ENCODE measurements around the gene MIOS. TPM values are rescaled to one million over a fixed set of nuclear protein-coding genes. Genes with fewer than 3 reads are reported as not detected.
"Not testable (repeated sequence)": the region's sequence is repeated elsewhere in the genome, so short reads cannot be mapped to it uniquely, and the experiment has no call there.

The MIOS gene
- total RNA-seq, 1 donor from 2014 or later: 24.9 TPM

DNA sequence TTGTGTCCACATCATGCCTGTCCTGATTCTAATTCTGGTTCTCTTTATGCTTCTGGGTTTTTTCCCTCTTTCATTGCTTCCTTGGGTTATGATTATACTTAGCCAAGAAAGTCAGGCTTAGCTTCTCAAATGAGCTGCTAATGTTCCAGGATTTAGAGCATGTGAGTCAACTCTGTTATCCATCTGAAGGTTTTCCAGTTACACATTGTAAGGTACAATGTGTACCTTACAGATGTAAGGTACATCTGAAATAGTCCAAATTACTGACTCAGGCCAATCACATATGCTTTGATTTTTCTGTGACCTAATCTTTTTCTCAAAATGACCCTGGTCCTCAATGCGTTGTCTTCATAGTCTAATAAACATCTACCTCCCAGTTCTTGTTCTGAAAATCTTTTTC lies 13.3 kb upstream of the MIOS start:
- intact Hi-C loops (cut with DNase I): no loop called here
- no peak for DNase-seq (ENCODE audit: low spot score)

DNA sequence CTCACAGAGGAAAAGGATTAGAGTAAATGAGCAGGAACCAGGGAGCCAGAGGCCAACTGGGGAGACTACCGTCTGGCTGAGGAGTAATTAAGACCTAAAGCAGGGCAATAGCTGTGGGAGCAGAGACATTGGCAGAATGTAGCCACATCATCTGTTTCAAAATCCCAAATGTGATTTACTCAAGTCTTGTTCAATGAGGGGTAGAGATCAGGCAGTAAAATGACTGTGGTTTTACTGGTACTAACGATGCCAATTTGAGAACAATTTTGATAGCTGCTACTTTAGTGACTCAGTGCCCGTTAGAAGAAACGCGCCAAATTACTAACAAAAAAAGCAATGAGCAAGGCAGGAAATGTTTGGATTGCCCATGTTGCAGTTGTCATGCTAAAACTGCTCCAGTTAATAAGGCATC lies 12.7 kb upstream of the MIOS start:
- intact Hi-C loops (cut with DNase I): no loop called here
- DNase-seq (ENCODE audit: low spot score): no peak

DNA sequence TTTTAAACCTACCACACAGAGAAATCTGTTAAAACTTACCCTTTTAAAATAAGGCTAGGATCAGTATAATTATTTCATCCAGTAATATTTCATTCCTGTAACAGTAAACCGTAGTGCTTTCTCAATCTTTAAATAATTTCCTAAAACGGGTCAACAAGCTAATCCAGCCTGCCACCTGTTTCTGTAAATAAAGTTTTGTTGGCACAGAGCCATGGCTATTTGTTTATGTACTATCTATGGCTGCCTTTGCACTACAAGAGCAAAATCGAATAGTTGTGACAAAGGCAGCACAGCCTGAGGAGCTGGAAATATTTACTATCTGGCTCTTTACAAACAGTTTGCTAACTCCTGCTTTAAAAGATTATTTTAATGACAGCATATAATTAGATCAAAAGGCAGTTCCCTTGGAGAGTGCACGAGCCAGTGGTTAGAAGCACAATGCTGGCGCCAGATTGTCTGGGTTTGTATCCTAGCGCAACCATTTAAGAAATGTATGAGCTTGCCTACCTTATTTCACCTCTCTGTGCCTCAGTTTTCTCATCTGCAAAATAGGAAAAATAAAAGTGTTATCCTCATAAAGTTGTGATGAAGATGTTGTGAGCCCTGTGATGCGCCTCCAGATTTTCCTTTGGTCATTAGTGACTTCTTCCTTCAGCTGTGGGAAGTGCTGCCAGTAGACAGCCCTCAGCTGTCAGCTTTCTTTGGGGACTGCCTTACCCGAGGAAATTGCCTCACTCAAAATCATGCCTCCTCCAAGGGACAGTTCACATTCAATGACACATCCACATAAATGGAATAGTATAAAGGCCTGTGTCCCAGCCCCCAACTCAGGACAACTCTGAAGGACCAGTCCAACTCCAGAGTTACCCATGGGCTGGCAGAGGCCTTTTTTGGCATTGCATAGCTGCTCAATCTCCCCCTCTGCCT lies 11.8 kb upstream of the MIOS start:
- intact Hi-C loops (cut with DNase I): no loop called here
- no peak for DNase-seq (ENCODE audit: low spot score)

DNA sequence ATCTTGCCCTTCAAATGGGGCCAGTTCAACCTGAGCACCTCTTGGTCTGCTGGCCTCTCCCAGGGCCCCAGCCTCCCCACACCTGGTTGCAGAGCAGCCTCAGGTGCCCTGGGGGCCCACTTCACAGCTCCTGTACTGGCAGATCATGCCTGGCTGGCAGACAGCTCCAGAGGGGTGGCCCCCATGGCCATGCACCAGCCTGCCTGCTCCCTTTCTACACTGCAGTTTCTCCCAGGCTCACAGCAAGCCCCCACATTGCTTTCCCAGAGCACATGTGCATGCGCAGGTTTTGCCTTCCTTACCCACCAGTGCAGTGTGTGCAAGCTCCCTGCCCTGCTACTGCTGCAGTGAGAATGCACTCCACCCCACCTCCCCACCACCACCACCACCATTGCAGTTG lies 9.8 kb upstream of the MIOS start:
- no peak for DNase-seq (ENCODE audit: low spot score)
- intact Hi-C loops (cut with DNase I): no loop called here

DNA sequence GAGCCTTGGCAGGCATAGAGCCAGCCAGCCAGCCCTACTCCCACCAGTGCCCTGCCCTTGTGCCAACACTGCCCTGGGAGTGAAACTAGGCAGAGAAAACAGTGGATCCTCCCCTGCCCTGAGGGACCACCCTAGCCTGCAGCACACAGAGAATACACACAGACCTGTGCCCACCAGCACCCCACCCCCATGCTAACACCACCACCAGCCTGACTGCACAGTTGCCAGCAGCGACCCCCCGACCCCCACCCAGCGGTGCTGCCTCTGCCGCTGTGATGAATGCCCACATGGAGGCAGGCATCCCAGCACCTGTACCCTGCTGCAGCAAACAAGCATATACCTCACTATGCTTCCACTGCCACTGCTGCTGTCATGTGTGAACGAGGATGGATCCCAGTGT lies 9.4 kb upstream of the MIOS start:
- intact Hi-C loops (cut with DNase I): no loop called here
- no peak for DNase-seq (ENCODE audit: low spot score)

DNA sequence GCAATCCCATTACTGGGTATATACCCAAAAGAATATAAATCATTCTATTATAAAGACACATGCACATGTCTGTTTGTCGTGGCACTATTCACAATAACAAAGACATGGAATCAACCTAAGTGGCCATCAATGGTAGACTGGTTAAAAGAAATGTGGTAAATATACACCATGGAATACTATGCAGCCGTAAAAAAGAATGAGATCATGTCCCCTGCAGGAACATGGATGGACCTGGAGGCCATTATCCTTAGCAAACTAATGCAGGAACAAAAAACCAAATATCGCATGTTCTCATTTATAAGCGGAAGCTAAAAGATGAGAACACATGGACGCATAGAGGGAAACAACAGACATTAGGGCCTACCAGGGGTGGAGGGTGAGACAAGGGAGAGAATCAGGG lies 5.1 kb upstream of the MIOS start:
- DNase-seq (ENCODE audit: low spot score); intact Hi-C loops (cut with DNase I): not testable (repeated sequence)

DNA sequence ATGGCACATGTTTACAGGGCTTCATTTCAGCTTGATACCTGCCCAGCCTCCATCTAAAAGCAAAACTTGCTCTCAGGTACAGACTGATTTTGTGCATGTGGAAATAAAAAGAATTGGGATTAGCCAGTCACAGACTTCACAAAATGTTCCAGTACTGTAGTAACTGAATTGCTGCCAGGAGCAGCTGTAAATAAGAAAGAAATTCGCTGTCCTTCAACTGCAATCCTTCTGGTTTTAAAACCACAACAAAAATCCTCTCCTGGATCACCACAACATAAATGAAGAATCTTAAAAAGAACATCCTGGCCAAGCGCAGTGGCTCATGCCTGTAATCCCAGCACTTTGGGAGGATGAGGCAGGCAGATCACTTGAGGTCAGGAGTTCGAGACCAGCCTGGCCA lies 3.9 kb upstream of the MIOS start:
- no peak for DNase-seq (ENCODE audit: low spot score)
- intact Hi-C loops (cut with DNase I): no loop called here

DNA sequence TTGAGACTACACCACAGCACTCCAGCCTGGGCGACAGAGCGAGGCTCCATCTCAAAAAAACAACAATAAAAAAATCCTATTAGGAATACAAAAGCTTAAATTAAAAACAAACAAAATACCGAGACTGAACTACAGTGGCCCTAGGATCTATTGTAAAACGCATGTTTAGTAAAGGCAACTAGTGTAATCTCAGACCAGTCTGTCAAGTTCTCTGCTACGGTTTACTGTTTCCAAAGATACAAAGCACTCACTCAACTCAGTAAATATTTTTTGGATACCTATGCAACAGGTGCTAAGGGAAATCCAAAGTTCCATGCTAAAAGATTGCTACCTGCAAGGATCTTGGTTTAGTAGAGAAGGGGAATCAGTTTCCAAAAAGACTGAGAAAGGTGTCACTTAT lies 3.4 kb upstream of the MIOS start:
- intact Hi-C loops (cut with DNase I): no loop called here

DNA sequence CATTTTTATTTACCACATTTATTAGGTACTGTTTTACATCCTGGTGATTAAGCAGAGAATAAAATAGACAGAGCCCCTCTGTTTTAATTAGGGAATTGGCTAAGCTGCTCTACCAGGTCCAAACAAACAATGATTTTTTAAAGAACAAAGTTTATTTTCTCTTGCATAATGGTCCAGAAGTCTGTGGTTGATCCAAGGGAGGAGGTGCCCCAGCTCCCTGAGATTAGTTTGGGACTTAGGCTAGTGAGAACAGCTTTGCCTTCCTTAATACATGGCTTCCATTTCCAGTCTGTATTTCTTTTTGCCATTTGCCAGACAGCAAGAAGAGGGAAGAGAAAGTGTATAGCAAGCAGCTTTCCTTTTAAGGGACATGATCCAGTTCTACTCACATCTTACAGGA lies 2.9 kb upstream of the MIOS start:
- DNase-seq (ENCODE audit: low spot score): no peak
- intact Hi-C loops (cut with DNase I): no loop called here

More for the DNA sequence above, 3.4 kb upstream of the MIOS start:
- DNase-seq (ENCODE audit: low spot score): no peak

DNA sequence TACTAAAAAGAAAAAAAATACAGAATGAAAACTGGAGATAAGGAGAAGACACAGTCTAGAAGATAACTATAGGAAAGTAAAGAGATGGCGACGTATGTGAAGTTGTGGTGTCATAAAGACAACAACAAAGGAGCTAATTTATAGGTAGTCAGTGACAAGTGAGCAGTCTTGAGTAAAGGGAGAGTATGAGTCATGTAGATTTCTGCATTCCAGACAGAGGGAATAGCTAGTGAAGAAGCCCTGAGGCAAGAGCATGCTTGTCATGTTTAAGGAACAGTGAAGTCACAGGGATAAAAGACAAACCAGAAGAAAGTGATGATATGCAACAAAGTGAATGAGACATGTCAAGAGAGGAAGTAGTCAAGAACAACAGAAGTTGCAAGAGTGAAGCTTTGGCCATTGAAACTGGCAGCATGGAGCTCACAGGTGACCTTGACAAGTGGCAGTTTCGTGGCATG lies 2.3 kb upstream of the MIOS start:
- intact Hi-C loops (cut with DNase I): no loop called here
- no peak for DNase-seq (ENCODE audit: low spot score)

DNA sequence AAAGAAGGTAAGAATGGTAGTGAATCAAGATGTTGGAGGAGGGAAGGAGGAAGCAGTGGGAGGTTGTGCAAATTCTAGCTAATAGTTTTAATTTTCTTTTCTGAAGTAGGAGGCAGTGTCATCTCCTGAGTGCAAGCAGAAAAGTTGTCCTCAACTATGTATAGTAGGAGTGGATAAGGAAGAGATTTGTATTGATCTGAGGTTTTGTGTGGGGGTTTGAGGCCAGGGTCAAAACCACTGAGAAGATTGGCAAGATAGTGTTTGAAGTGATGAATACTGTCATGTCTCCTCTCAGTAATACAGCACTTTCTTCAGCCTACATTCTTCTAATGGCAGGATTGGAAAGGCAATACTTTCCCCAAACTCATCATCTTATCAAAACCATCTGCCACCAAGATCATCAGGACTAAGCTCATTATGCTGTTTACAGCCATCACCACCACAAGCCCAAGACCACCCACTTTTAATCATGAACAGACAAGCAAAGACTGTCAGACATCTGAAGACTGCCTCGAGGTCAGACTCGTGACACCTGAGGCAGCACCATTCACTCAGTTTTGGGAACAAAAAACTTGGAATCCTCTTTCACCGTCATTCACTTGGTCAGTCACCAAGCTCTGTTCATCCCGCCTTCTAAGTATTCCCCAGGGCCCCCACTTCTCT lies 1.5 kb upstream of the MIOS start:
- intact Hi-C loops (cut with DNase I): no loop called here
- DNase-seq (ENCODE audit: low spot score): no peak

DNA sequence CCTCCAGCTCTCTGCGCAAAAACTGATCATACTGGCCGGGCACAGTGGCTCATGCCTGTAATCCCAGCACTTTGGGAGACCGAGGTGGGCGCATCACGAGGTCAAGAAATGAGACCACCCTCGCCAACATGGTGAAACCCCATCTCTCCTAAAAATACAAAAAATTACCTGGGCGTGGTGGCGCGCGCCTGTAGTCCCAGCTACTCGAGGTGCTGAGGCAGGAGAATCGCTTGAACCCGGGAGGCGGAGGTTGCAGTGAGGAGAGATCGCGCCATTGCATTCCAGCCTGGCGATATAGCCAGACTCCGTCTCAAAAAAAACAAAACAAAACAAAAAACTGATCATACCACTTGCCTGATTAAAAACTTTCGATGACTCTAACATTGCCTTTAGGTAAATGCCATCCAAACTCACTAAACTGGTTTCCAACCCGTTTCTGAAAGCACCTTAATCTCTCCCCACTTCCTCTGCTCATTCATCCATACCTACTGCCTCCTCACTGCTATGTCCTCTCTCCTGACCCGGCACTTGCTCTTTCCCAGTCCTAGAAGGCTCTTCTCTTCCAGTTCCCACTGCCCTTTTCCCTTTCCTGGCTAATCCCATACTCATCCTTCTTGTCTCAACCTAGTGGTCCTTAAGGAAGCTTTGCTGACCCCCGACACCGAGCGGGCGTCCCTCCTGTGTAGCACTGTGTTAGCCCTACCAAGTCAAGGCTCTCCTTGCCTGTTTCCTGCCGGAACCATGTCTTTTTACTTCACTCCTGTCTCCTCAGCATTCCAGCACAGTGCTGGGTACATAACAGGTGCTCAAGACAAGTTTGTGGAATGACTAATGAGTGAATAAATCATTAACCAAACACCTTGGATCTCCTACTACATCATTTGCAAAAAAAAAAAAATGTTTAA lies 686 bp upstream of the MIOS start:
- intact Hi-C loops (cut with DNase I): no loop called here
- DNase-seq (ENCODE audit: low spot score): no peak

DNA sequence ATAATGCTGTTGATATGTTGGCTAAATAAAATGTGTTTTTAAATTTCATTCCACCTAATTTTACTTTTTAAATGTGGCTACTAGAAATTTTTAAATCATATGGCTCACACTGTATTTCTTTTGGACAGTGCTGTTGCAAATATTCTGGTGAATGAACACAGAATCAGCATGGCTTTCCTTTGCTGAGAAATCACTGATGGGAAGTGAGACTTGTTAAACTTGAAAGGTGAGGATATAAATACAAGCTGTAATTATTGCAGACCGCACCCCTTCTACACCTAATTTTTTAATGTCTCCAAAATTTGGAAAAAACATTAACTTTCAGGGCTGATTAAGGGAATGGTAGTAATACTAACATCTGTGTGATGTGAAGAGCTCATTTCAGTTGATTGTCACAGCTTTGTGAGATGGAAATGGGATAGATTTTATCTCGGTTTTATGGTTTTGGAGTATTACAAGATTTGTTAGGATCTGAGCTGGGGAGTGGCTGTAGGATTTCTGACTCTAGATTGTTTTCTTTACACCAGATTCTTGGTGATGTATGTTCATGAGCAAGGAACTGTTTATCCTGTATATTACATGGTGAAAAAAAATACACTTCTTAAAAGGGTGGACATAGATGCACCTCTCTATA lies 1.3 kb downstream of the MIOS start:
- intact Hi-C loops (cut with DNase I): no loop called here

DNA sequence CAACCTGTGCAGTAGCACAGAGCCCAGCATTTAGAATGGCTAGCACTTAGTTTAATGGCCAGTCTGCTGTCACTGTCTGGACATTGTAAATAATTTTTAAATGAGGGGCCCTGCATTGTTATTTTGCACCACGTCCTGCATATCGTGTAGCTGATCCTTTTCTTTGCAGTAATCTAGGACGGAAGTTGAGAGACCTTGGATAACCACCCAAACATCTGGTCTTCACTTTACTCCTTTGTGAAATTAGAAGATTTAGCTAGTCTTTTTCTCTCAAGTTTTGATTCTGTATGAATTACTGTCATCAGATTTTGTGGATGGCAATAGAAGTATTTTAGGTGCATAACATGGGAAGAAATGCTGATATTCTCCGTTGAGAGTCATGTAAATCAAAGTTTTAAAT lies 1.9 kb downstream of the MIOS start:
- no peak for DNase-seq (ENCODE audit: low spot score)
- intact Hi-C loops (cut with DNase I): no loop called here

More for the DNA sequence above, 1.3 kb downstream of the MIOS start:
- no peak for DNase-seq (ENCODE audit: low spot score)

DNA sequence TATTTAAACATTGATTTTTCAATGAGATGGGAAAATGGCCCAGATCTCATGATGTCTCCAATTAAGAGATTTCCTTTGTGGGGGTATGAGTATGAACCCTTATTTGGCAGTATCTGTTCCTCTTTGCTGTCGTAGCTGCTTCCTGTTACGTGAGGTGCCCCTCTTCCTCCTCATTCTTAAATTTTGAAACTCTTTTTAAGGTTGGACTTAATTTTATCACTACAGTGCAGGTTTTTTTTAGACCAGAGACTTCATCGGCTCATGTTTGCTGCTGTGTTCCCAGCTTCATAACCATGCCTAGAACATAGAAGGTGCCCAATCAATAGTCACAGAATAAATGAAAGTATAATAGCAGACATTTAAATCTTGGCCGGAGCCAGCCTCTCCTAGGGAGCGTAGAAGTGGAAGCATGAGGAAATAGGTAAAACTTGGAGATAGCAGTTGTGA lies 2.4 kb downstream of the MIOS start:
- no peak for DNase-seq (ENCODE audit: low spot score)
- intact Hi-C loops (cut with DNase I): no loop called here

DNA sequence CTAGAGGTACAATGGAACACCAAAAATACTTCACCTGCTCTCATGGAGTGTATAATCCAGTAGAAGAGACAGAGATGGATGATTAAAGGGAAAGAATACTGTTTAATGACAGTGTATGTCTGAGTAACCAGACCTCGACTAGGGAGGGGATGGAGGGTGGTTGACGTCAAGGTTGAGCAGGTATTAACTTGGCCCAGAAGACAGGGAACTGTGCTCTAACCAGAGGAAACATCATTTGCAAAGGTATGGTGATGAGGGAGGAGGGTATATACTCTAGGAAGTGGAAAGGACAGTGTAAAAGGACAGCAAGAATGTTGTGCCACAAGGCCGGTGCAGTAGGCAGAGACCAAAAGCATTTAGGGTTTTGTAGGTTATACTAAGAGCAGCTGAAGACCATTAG lies 2.9 kb downstream of the MIOS start:
- DNase-seq (ENCODE audit: low spot score): no peak
- intact Hi-C loops (cut with DNase I): no loop called here

DNA sequence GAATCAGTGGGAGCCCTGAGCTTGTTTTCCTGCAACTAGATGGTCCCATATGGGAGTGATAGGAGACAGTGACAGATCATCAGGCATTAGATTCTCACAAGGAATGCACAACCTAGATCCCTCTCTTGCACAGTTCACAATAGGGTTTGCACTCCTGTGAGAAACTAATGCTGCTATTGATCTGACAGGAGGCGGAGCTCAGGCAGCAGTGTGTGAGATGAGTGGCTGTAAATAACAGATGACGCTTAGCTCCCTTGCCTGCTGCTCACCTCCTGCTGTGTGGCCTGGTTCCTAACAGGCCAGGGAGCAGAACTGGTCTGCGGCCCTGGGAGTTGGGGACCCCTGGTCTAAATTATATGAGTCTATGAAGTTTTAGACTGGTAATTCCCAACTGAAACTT lies 3.9 kb downstream of the MIOS start:
- no peak for DNase-seq (ENCODE audit: low spot score)
- intact Hi-C loops (cut with DNase I): no loop called here

DNA sequence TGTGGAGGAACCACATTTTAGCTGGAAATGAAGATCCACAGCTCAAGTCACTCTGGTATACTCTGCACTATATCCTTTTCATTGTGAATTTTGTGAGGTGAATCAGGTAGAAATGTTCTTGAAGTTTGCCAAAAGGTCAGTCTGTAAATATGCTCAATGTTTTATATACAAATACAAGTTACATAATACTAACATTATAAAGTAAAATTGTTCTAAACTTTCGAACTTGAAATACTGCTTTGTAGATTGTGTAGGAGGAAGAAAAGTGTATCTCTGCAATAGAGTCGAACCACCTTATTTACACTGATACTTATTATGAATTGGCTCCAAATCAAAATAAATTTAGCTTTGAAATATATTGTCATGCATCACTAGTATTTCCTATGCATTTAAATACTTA lies 7.0 kb downstream of the MIOS start:
- no peak for DNase-seq (ENCODE audit: low spot score)
- intact Hi-C loops (cut with DNase I): no loop called here

DNA sequence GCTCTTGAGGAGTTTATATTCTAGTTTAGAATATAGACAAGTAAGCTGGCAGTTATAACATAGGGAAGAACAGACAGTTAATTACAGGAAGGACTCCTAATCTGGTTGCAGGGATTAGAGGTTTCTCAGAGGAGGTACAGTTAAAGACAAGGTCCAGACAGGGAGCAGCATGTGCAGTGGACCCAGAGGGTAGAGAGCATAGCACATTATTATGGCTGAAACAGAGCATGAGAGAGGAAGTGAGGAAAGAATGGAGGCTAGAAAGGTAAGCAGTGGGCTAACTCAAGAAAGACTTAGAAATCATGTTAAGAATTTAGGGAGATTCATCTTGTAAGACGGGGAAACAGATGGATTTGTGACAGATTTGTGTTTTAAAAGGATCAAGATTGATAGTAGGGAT lies 9.7 kb downstream of the MIOS start:
- intact Hi-C loops (cut with DNase I): no loop called here
- DNase-seq (ENCODE audit: low spot score): no peak

DNA sequence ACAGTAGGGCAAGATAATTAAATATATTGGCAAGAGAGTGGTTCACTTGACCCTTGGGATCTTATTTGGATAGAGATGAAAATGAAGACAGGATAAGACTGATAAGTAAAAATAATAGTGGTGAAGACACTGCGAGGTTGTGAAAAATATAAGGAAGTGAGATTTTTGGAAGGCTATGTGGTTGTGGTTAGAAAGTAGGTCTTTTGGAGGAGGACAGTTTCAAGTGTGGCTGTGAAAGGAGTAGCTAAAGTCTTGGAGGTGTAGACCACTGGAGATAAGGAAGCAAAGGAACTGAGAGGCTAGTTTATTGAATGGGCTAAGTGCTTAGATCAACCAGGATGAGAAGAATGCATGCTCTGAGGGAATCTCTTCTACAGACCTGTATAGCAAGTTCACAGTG lies 11.2 kb downstream of the MIOS start:
- no peak for DNase-seq (ENCODE audit: low spot score)
- intact Hi-C loops (cut with DNase I): no loop called here

Data from cardiac septum (tissue), 1 donor.